Measurements from ENCODE around the gene AGRN.

- TF ChIP-seq CTCF (IDR thresholded peaks at IDR 0.05) (no peak), EZH2 (IDR thresholded peaks at IDR 0.05) (no peak)
Observed at GRCh38 chr1:1004780-1005697, 14.9 kb upstream of the AGRN start.
